K562 (cell line): ENCODE measurements around the gene TCF12. TPM values are rescaled to one million over a fixed set of nuclear protein-coding genes. Genes with fewer than 3 reads are reported as not detected.
A peak's percentile ranks its signal among the peaks of the same experiment; 100 is the strongest.

Experiments
- ATAC-seq: fragments of 200-7000 bp; cut with Tn5 transposase; 3 replicates; pipeline ENCODE4 v1.9.1; 2020; ENCODE audit warnings: moderate library complexity
- BruUV-seq: library from RNA; stranded (reverse); fragments of 400-500 nt; replicated peaks from 2 replicates; lab custom pipeline; 2021; lab: Mats Ljungman, UMichigan
- CTCF ChIA-PET: fragments of 300-600 bp; formaldehyde crosslinking; extraction: SDS; loops from one replicate; lab custom pipeline; 2021; ENCODE audit warnings: low intra/inter-chr PET ratio; lab: Yijun Ruan, JAX
- POLR2A ChIA-PET: fragments of 300-600, 350-650 bp; sonication (Branson Sonifier 250); formaldehyde crosslinking; extraction: SDS; loops from one replicate; lab custom pipeline; 2021; ENCODE audit warnings: antibody characterized with exemption, inconsistent platforms; lab: Yijun Ruan, JAX
- DNase-seq, 4 experiments: peaks; one replicate each; pipeline versions ENCODE4 v3.0.0 to v3.0.0-alpha.2; 2011 to 2018; ENCODE audit warnings: low spot score in 3 of 4, mixed read lengths in 3 of 4; ENCODE audit errors: extremely low read depth in 1 of 4
- FAIRE-seq: peaks from 2 replicates; lab custom pipeline; 2011; peaks lifted over from hg19 to GRCh38; lab: Jason Lieb, UNC
- H2AFZ ChIP-seq: 2 replicates; pipeline ENCODE4 v1.6.0; 2011; ENCODE audit warnings: low read depth, low read length, control low read depth, inconsistent platforms
- H3K27ac ChIP-seq: fragments of 200-600 bp; 3 replicates; pipeline ENCODE4 v1.8.0; 2011; ENCODE audit warnings: low read depth, mild to moderate bottlenecking, control low read depth, inconsistent platforms, low read length, moderate library complexity, mixed read lengths; ENCODE audit errors: extremely low read depth
- H3K27me3 ChIP-seq, 2 experiments: fragments of 300-600 bp in 1 of 2; 2 replicates in 1 of 2; 3 replicates in 1 of 2; pipeline versions ENCODE4 v1.6.0 to v1.8.0; 2011; ENCODE audit warnings: inconsistent platforms in 2 of 2, low read length in 2 of 2, mild to moderate bottlenecking in 1 of 2, mixed read lengths in 1 of 2, moderate library complexity in 1 of 2; ENCODE audit not compliant: control insufficient read depth in 2 of 2, insufficient read depth in 2 of 2
- H3K36me3 ChIP-seq: fragments of 300-600 bp; 3 replicates; pipeline ENCODE4 v1.8.0; 2011; ENCODE audit warnings: mild to moderate bottlenecking, low read length, inconsistent platforms; ENCODE audit not compliant: control insufficient read depth, insufficient read depth
- H3K4me1 ChIP-seq, 2 experiments: fragments of 200-600 bp in 1 of 2; replicated peaks in 1 of 2; 2 replicates in 1 of 2; 3 replicates in 1 of 2; pipeline versions ENCODE4 v1.5.1 to v1.8.0; 2011; ENCODE audit warnings: inconsistent platforms in 2 of 2, low read length in 2 of 2, mild to moderate bottlenecking in 1 of 2, mixed read lengths in 1 of 2, moderate library complexity in 1 of 2; ENCODE audit not compliant: control insufficient read depth in 2 of 2, insufficient read depth in 2 of 2
- H3K4me2 ChIP-seq: 2 replicates; pipeline ENCODE4 v1.6.1; 2011; ENCODE audit warnings: low read length, control low read depth, inconsistent platforms, mixed read lengths; ENCODE audit not compliant: insufficient read depth
- H3K4me3 ChIP-seq: fragments of 200-600 bp; sonication (generic), shearing (Covaris generic); 2 replicates; pipeline ENCODE4 v1.5.1; 2016; ENCODE audit warnings: control low read depth, inconsistent platforms
- H3K79me2 ChIP-seq: fragments of 200-600 bp; 3 replicates; pipeline ENCODE4 v1.8.0; 2011; ENCODE audit warnings: low read length, inconsistent platforms; ENCODE audit not compliant: control insufficient read depth, insufficient read depth
- H3K9ac ChIP-seq, 2 experiments: 2 replicates each; pipeline versions ENCODE4 v1.6.0 to v1.6.1; 2011; ENCODE audit warnings: low read depth in 2 of 2, low read length in 2 of 2, control low read depth in 1 of 2, inconsistent platforms in 1 of 2, mild to moderate bottlenecking in 1 of 2, mixed read lengths in 1 of 2; ENCODE audit not compliant: insufficient read depth in 1 of 2
- H3K9me1 ChIP-seq: one replicate; pipeline ENCODE4 v1.6.0; 2011; ENCODE audit warnings: inconsistent platforms, mild to moderate bottlenecking, low read length, moderate library complexity; ENCODE audit not compliant: control insufficient read depth, insufficient read depth
- H3K9me3 ChIP-seq: replicated peaks from 2 replicates; pipeline ENCODE4 v1.5.1; 2011; ENCODE audit warnings: low read depth, low read length, inconsistent platforms; ENCODE audit not compliant: control insufficient read depth, insufficient read depth
- H4K20me1 ChIP-seq: replicated peaks from 2 replicates; pipeline ENCODE4 v1.6.1; 2011; ENCODE audit warnings: low read length, inconsistent platforms, mixed read lengths; ENCODE audit not compliant: control insufficient read depth, insufficient read depth
- CTCF ChIP-seq, 3 experiments: IDR thresholded peaks in 2 of 3; conservative IDR thresholded peaks in 1 of 3; 2 replicates each; pipeline ENCODE4 v1.5.1; 2011 to 2012; ENCODE audit warnings: low read length in 3 of 3, mild to moderate bottlenecking in 3 of 3, control low read depth in 2 of 3, improper control_type of control experiment in 1 of 3, inconsistent platforms in 1 of 3, low read depth in 1 of 3, mixed read lengths in 1 of 3, moderate library complexity in 1 of 3; ENCODE audit not compliant: insufficient read depth in 2 of 3
- ELK3 ChIP-seq: fragments of 450-650 bp; formaldehyde crosslinking; IDR thresholded peaks from 2 replicates; pipeline ENCODE4 v1.4.0; 2020; ENCODE audit warnings: mild to moderate bottlenecking
- ETV5 ChIP-seq: sonication (generic); formaldehyde crosslinking; IDR thresholded peaks from 2 replicates; pipeline ENCODE4 v1.4.0; 2020; ENCODE audit warnings: low read depth, mild to moderate bottlenecking, missing genetic modification reagents
- GATAD2A ChIP-seq: fragments of 450-650 bp; IDR thresholded peaks from 2 replicates; pipeline ENCODE4 v1.6.1; 2017
- RUNX1 ChIP-seq: sonication (generic); IDR thresholded peaks from 2 replicates; pipeline ENCODE4 v1.6.1; 2016; ENCODE audit warnings: antibody characterized with exemption, low read depth
- SIRT6 ChIP-seq: IDR thresholded peaks from one replicate; pipeline ENCODE4 v1.6.1; 2012; ENCODE audit warnings: low read depth, mild to moderate bottlenecking, control low read depth, inconsistent platforms, low read length, moderate library complexity
- SMC3 ChIP-seq: conservative IDR thresholded peaks from 2 replicates; pipeline ENCODE4 v1.6.1; 2011; ENCODE audit warnings: low read depth, low read length, improper control_type of control experiment; ENCODE audit not compliant: insufficient read depth
- SREBF1 ChIP-seq: fragments of 150-350 bp; IDR thresholded peaks from 2 replicates; pipeline ENCODE4 v1.6.1; 2014; ENCODE audit warnings: antibody characterized with exemption, low read depth, low read length, borderline replicate concordance
- TEAD1 ChIP-seq, 2 experiments: fragments of 450-650 bp in 1 of 2; sonication (generic) in 1 of 2; formaldehyde crosslinking; IDR thresholded peaks; 2 replicates each; pipeline versions ENCODE4 v1.4.0 to v1.8.0; 2020 to 2022; ENCODE audit warnings: mild to moderate bottlenecking in 2 of 2, missing genetic modification reagents in 1 of 2
- TEAD2 ChIP-seq: fragments of 450-650 bp; IDR thresholded peaks from 2 replicates; pipeline ENCODE4 v1.6.1; 2016; ENCODE audit warnings: missing genetic modification characterization, control low read depth, missing compliant biosample characterization
- ZC3H4 ChIP-seq: sonication (generic); formaldehyde crosslinking; IDR thresholded peaks from 2 replicates; pipeline ENCODE4 v1.9.0; 2021; ENCODE audit warnings: missing genetic modification reagents, borderline replicate concordance
- ZNF324 ChIP-seq: fragments of 250-450 bp; sonication (Bioruptor Pico); IDR thresholded peaks from 2 replicates; pipeline ENCODE4 v1.4.0; 2020; ENCODE audit warnings: mild to moderate bottlenecking
- ZNF347 ChIP-seq: fragments of 450-650 bp; formaldehyde crosslinking; IDR thresholded peaks from 2 replicates; pipeline ENCODE4 v1.4.0; 2020; ENCODE audit warnings: low read depth, mild to moderate bottlenecking, moderate library complexity
- ZNF507 ChIP-seq: conservative IDR thresholded peaks from 2 replicates; pipeline ENCODE4 v1.6.1; 2017; ENCODE audit warnings: missing genetic modification characterization, missing compliant biosample characterization
- ZNF707 ChIP-seq: fragments of 250-450 bp; sonication (Bioruptor Pico); conservative IDR thresholded peaks from 2 replicates; pipeline ENCODE4 v1.8.0; 2022; ENCODE audit warnings: inconsistent platforms, mild to moderate bottlenecking, moderate library complexity
- ZNF76 ChIP-seq: fragments of 250-450 bp; sonication (Bioruptor Pico); IDR thresholded peaks from 2 replicates; pipeline ENCODE4 v1.4.0; 2020; ENCODE audit warnings: mild to moderate bottlenecking, moderate library complexity, borderline replicate concordance
- WGBS: fragments of 100-300 bp; shearing (Covaris generic); methylation state at CpG from one replicate; pipeline ENCODE4 v1.1.6; 2016; ENCODE audit warnings: low coverage, mixed read lengths; ENCODE audit not compliant: insufficient coverage; ENCODE audit errors: missing lambda C conversion rate; 5-methylcytosine and 5-hydroxymethylcytosine counted together
- in situ Hi-C: fragments of 300-500 bp; cut with MboI; formaldehyde crosslinking; loops from 4 replicates; pipeline ENCODE4 v1.15.0; 2018; ENCODE audit warnings: inconsistent platforms, mixed read lengths
- intact Hi-C: fragments of 100-400 bp; cut with micrococcal nuclease; formaldehyde crosslinking; loops from 2 replicates; pipeline ENCODE4 v1.14.2; 2022
- polyA plus RNA-seq, 8 experiments: library from polyadenylated mRNA; depleted of rRNA in 4 of 8; stranded (reverse) in 5 of 8; unstranded in 3 of 8; fragments of >200 nt; fragmentation: Nextera tagmentation in 2 of 8; fragmentation: Illumina TruSeq in 1 of 8; extraction: Ambion mirVana in 2 of 8; extraction: Trizol in 1 of 8; gene quantifications; 2 replicates each; pipeline versions ENCODE4 v1.2.1 to v1.2.3, GENCODE V29; 2011 to 2014; ENCODE audit warnings: inconsistent platforms in 1 of 8, missing spikeins in 1 of 8
- total RNA-seq, 7 experiments: library from RNA; depleted of rRNA in 6 of 7; stranded (reverse); fragments of >200 nt in 6 of 7; fragmentation: Illumina TruSeq in 2 of 7; extraction: Trizol in 2 of 7; gene quantifications; 2 replicates each; pipeline versions ENCODE4 v1.2.1 to v1.2.3, GENCODE V29; 2011 to 2021; ENCODE audit warnings: low replicate concordance in 1 of 7
- TF ChIP-seq, protein P1 (sequence below): fragments of 450-650 bp; IDR thresholded peaks from 2 replicates; pipeline ENCODE4 v1.6.1; 2016

TCF12 gene
- total and polyA plus RNA-seq, 9 of the 15 experiments (the other 6 are each of a cell fraction or from before 2014, with no cell fraction given): 10.5 to 132 (median 52.9) TPM

GRCh38 chr15:57144448-57144847, 226.0 kb downstream of the TCF12 start (continued):
- no peak for TF ChIP-seq ZC3H4
- TF ChIP-seq SIRT6: no peak
- no peak for TF ChIP-seq TEAD2 (tag)
- TF ChIP-seq TEAD1 (CRISPR knock-in tag; IDR thresholded peaks at IDR 0.05): no peak
- no peak for TF ChIP-seq ETV5 (CRISPR knock-in tag)
- TF ChIP-seq SREBF1: no peak
- TF ChIP-seq, protein P1, sequence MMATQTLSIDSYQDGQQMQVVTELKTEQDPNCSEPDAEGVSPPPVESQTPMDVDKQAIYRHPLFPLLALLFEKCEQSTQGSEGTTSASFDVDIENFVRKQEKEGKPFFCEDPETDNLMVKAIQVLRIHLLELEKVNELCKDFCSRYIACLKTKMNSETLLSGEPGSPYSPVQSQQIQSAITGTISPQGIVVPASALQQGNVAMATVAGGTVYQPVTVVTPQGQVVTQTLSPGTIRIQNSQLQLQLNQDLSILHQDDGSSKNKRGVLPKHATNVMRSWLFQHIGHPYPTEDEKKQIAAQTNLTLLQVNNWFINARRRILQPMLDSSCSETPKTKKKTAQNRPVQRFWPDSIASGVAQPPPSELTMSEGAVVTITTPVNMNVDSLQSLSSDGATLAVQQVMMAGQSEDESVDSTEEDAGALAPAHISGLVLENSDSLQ: no peak
- TF ChIP-seq, all 486 proteins: peak for 0

DNA sequence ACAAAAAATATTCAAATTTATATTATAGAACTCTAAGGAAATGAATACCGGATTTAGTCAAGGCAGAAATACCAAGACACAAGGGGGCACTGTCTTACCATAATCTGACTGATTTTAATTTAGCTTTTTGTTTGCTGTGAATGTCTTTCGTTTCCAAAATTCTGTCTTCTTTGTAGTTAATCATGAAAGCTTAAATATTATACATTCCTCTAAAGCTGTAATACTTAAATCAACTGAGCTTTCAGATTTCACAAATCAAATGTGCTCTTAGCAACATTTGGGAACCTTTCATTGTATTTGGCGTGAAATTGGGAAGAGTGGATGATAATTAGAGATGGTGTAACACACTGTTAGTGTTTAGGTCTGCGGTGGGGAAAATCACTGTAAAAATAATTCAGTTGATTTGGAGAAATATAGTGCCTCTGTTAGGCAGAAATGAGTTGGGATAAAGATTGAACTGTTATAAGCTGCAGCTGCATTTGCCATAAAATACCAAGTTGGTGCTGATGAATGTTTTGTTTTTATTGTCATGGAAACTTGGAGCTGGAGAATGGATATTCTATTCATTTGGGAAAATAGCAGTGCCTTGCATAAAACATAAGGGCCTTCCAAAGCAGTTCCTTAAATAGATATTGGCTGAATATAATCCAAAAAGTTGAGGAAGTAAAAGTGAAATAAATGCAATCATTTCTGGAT, 228.2 kb downstream of the TCF12 start:
- 37% methylated on average over 4 of the region's 4 CpGs for WGBS
- H2AFZ ChIP-seq: no peak overlapping the region
- no peak for TF ChIP-seq GATAD2A
- no peak for TF ChIP-seq ZNF76
- TF ChIP-seq CTCF (IDR thresholded peaks at IDR 0.05 in 2 of 3, conservative IDR thresholded peaks at IDR 0.05 in 1 of 3; ENCODE audit: insufficient read depth in 2 of 3, low read depth in 1 of 3, low read length in 3 of 3): peak in 2 of 3 experiments; percentile 46 to 78; a peak in 4 of 6 replicates
- TF ChIP-seq ZNF324: no peak
- TF ChIP-seq ZNF707 (CRISPR knock-in tag): no peak
- peak; percentile 34; the same call in 1 of the 2 replicates for TF ChIP-seq SMC3
- no peak for TF ChIP-seq ZNF347
- no peak for TF ChIP-seq RUNX1
- no peak for TF ChIP-seq ELK3 (CRISPR knock-in tag)
- no peak for TF ChIP-seq ZNF507

More for the DNA sequence above, 228.2 kb downstream of the TCF12 start:
- no peak overlapping the region for H3K4me3 ChIP-seq
- no TSS peak for BruUV-seq
- ATAC-seq: 0 out of 3 replicates have a peak, but pooled peaks have one; percentile 45
- peaks cover 4 to 16% of the 10 kb centered on the region in 2 experiments; a peak in 4 of 5 replicates for H3K4me1 ChIP-seq
- ChIA-PET POLR2A (no interaction called here), CTCF (interaction anchor here (1.0 to 1.7 kb wide), 4 partner anchors 67 to 395 kb away, joined by 3 to 9 read pairs (median 6); no protein-coding TSS in a partner anchor)
- in situ Hi-C loops (no loop called here), intact Hi-C loops (loop anchor here (1.0 to 10.0 kb wide), 4 partner anchors 67 to 652 kb away; no protein-coding TSS in a partner anchor)
- H3K9me1 ChIP-seq: no peaks in the 10 kb centered on the region
- no peak overlapping the region for H3K9ac ChIP-seq
- H4K20me1 ChIP-seq: no peaks in the 10 kb centered on the region
- H3K27ac ChIP-seq: no peak overlapping the region
- peaks cover 19% of the 10 kb centered on the region; the same call in 2 of the 3 replicates for H3K79me2 ChIP-seq
- H3K9me3 ChIP-seq: no peaks in the 10 kb centered on the region
- no peaks in the 10 kb centered on the region for H3K27me3 ChIP-seq
- FAIRE-seq: no peak
- no peak overlapping the region for H3K4me2 ChIP-seq
- H3K36me3 ChIP-seq: no peaks in the 10 kb centered on the region; the same call in 2 of the 3 replicates
- peak; percentile 10 to 53 (median 16) for DNase-seq
